Measurements from ENCODE around the gene MBD3. TPM values are rescaled to one million over a fixed set of nuclear protein-coding genes. Genes with fewer than 3 reads are reported as not detected.

MBD3 gene
- 77.8 and 82.7 TPM in 2 replicates for total RNA-seq

GRCh38 chr19:1592755-1593500 is at the start of gene MBD3:
TSS of gene MBD3 (minus strand) at chr19:1592865. CDS start at chr19:1592631, 234 bp downstream.

DNA sequence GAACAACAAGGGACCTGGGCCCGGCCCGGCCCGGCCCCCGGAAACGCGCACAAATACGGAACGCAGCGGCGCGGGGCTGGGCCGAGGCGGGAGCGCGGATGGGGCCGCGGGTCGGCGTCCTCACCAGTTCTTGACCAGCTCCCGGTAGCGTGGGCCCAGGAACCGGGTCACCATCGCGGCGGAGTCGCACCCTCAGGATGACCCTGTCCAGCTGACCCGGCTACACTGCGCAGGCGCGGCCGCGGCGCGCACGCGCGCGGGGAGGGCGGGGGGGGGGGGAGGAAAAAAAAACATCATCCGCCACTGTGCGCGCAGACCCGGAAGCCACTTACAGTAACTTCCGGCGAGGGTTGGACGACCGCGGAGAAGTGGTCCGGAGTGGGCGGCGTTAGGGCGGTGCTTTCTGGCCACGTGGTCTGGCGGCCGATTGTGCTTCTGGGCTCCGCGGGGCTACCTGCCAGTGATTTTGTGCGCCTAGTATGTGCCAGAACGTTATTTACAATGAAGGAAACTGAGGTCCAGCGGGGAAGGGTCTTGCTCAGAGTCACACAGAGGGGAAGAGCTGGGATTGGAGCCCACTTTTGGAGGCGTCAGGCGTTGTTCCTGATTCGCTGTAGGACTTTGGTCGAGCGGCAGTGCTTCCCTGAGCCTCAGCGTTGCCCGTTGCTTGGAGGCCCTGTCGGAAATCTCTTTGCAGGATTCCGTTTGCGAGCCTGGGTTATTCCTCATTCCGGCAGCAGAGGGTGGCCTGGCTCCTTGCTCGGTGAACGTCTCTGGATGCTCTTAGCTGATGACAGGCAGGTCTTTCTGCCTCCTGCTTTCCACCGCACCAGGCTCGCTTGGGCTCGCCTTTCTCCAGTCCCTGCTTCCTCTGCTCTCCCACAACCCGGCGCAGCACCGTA is 12.8 kb upstream of the MBD3 start, which contains the start of gene UQCR11:
Gene UQCR11, minus strand, starts transcription at position 227 of the 902 bp plus-strand sequence. Its CDS starts 53 bp downstream, at position 174.

GRCh38 chr19:1568320-1569019 is 24.2 kb downstream of the MBD3 start, which contains the start of gene MEX3D:
TSS of gene MEX3D (minus strand) at chr19:1568325. CDS start at chr19:1568058, 267 bp downstream.

Other genes with a start within 250 kb of the MBD3 start
- 104 and 113 TPM in 2 replicates for gene NDUFS7, start 209.0 kb downstream of the MBD3 start, total RNA-seq
- 25.4 and 48.9 TPM in 2 replicates for gene GAMT, start 191.3 kb downstream of the MBD3 start, total RNA-seq
- 76.1 and 80.6 TPM in 2 replicates for gene DAZAP1, start 185.3 kb downstream of the MBD3 start, total RNA-seq
- gene RPS15, start 154.5 kb downstream of the MBD3 start, total RNA-seq = 588 and 889 TPM in 2 replicates
- gene APC2, start 142.7 kb downstream of the MBD3 start, total RNA-seq = 0.21 and 0.24 TPM in 2 replicates
- gene C19orf25, start 113.7 kb downstream of the MBD3 start, total RNA-seq = 33.7 and 37.8 TPM in 2 replicates
- gene PCSK4, start 102.5 kb downstream of the MBD3 start, total RNA-seq = 0.43 and 3.4 TPM in 2 replicates
- gene REEP6, start 101.7 kb downstream of the MBD3 start, total RNA-seq = 4.1 and 4.3 TPM in 2 replicates
- gene ADAMTSL5, start 79.8 kb downstream of the MBD3 start, total RNA-seq = 4.5 and 8.9 TPM in 2 replicates
- gene PLK5, start 68.8 kb downstream of the MBD3 start, total RNA-seq = not detected in 2 replicates
- 81.6 and 161 TPM in 2 replicates for gene MEX3D, start 24.5 kb downstream of the MBD3 start, total RNA-seq
- 75.7 and 76.4 TPM in 2 replicates for gene UQCR11, start 12.6 kb upstream of the MBD3 start, total RNA-seq
- 114 and 129 TPM in 2 replicates for gene TCF3, start 59.8 kb upstream of the MBD3 start, total RNA-seq
- under 0.01 TPM in 1 of 2 replicates, not detected in the other for gene ONECUT3, start 160.6 kb upstream of the MBD3 start, total RNA-seq
- 1.2 TPM in 1 of 2 replicates, not detected in the other for gene ATP8B3, start 219.4 kb upstream of the MBD3 start, total RNA-seq